Head of caudate nucleus (tissue), 42 donors: Measurements from ENCODE around the gene POLR2A.
"Not testable (repeated sequence)": the region's sequence is repeated elsewhere in the genome, so short reads cannot be mapped to it uniquely, and the experiment has no call there.

Experiments
- DNase-seq, 42 donors: peaks; one replicate each; pipeline versions ENCODE4 v3.0.0 to v3.0.0-alpha.2; 2020 to 2021; ENCODE audit warnings: mixed read lengths in 7 of 42
- intact Hi-C: fragments of 100-400 bp; cut with DNase I; formaldehyde crosslinking; loops from one replicate; pipeline ENCODE4 v1.15.0; 2022

Gene POLR2A

DNA sequence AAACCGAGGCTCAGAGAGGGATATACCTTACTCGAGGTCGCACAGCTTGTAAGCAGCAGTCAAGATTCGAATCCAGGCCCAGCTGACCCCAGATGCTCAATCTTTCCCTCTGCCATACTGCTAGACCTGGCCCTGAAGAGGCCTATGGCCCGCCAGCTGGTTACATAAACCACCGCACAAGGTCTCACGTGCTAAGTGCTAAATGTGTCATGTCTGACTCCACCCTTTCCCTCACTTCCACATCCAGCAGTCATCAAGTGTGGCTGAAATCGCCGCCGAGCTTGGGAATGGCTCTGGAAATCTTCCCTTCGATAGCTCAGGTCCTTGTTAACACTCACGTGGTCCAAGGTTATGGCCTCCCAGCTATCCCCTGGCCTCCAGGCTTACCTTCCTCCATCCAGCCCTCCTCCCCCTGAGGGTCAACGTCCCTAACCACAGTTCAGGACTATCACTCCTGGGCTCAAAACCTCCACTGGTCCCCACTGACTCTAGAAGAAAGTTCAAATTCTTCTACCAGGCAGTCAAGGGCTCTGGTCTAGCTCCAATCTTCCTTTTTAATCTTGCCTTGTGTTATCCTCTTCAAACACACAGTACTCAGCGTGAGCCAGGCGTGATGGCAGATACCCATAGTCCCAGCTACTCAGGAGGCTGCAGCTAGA lies 8.3 kb upstream of the POLR2A start:
- intact Hi-C loops = loop anchor here (5.0 kb wide), 2 partner anchors 39 to 124 kb away; partner anchors contain the start of genes FGF11, KCTD11 and TMEM102
- peak in 1 of 42 donors; percentile 44 for DNase-seq

DNA sequence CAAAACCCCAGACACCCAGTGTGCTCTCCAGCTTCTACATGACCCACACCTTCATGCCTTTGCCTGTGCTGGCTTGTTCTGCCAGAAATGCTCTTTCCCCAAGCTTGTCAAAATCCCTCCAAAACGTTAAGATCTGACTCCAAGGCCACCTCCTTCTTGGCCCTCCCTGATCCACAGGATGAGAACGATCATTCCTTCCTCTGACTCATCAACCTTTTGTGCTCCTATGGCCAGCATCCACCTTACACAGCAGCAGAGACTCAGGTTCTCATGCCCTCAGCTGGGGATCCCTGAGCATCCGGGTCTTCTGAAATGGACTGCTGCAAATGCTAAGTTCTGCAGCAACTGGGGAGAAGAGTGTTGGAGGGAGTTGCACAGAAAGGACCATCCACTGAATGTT lies 7.7 kb upstream of the POLR2A start:
- no peak for DNase-seq
- intact Hi-C loops = loop anchor here (5.0 kb wide), 2 partner anchors 39 to 124 kb away; partner anchors contain the start of genes FGF11, KCTD11 and TMEM102

GRCh38 chr17:7476951-7477350 lies 7.2 kb upstream of the POLR2A start:
- DNase-seq = no peak
- intact Hi-C loops = loop anchor here (5.0 kb wide), 2 partner anchors 40 to 125 kb away; partner anchors contain the start of genes FGF11, KCTD11 and TMEM102

- peak in 30 of 42 donors; percentile 5 to 62 (median 39) for DNase-seq
- intact Hi-C loops = loop anchor here (5.0 kb wide), 2 partner anchors 40 to 125 kb away; partner anchors contain the start of genes FGF11, KCTD11 and TMEM102
Measured at GRCh38 chr17:7477392-7478275, 6.5 kb upstream of the POLR2A start.

DNA sequence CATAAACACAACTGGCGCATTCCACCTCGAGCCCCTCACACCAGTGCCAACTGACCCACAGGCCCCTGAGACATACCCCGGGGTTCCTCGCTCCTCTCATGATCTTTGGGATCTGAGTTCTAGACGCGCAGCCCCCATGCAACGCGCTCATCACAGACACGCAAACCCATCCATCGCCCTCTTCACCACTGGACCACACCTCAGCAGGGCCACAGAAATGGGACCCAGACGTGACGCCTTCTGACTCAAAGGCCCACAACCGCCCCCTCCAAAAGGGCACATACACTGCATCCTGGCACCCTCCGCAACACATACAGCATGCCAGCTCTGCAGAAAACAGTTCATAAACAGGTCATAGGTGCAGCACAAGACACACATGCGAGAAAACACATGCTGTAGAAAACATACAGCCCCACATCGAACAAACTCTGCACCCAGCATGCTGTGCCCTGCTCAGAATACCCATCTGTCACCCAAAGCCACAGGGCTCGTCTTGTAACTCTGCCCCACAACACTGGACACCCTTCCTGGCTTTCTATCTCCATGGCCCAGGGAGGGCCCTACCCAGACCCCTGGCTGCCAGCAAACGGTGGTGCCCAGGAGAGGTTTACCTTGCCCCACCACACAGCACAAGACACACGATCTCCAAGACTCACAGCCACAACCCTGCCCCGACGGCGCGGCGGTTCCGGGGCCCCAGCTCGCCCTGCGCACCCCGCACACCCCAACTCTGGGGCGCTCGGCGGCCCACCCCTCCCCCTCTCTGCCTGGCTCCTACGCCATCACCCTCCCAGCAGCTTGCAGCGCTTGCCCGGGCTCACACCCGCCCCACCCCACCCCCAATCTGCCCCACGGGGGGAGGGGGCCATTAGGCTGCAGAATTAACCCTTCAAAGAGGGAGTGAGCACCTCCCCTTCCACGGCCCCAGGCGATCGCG lies 5.6 kb upstream of the POLR2A start:
- intact Hi-C loops = loop anchor here (5.0 kb wide), 2 partner anchors 41 to 126 kb away; partner anchors contain the start of genes FGF11, KCTD11 and TMEM102
- DNase-seq = peak; percentile 32 to 86 (median 69)

- intact Hi-C loops = loop anchor here (5.0 kb wide), 2 partner anchors 42 to 127 kb away; partner anchors contain the start of genes FGF11, KCTD11 and TMEM102
- DNase-seq = peak in 40 of 42 donors; percentile 33 to 85 (median 70)
Measured at GRCh38 chr17:7479213-7480088, 4.7 kb upstream of the POLR2A start, which contains the start of gene ZBTB4. Gene ZBTB4 (minus strand): TSS chr17:7479631. CDS start chr17:7466801, 12,830 bp downstream.

GRCh38 chr17:7480089-7480384 lies 4.1 kb upstream of the POLR2A start:
- no peak for DNase-seq
- intact Hi-C loops = no loop called here

- intact Hi-C loops, DNase-seq: not testable (repeated sequence)
Measured at GRCh38 chr17:7481275-7481674, 2.9 kb upstream of the POLR2A start, which contains the start of gene SLC35G6. Gene SLC35G6 (plus strand): TSS chr17:7481446. CDS start chr17:7481517, 71 bp downstream.

DNA sequence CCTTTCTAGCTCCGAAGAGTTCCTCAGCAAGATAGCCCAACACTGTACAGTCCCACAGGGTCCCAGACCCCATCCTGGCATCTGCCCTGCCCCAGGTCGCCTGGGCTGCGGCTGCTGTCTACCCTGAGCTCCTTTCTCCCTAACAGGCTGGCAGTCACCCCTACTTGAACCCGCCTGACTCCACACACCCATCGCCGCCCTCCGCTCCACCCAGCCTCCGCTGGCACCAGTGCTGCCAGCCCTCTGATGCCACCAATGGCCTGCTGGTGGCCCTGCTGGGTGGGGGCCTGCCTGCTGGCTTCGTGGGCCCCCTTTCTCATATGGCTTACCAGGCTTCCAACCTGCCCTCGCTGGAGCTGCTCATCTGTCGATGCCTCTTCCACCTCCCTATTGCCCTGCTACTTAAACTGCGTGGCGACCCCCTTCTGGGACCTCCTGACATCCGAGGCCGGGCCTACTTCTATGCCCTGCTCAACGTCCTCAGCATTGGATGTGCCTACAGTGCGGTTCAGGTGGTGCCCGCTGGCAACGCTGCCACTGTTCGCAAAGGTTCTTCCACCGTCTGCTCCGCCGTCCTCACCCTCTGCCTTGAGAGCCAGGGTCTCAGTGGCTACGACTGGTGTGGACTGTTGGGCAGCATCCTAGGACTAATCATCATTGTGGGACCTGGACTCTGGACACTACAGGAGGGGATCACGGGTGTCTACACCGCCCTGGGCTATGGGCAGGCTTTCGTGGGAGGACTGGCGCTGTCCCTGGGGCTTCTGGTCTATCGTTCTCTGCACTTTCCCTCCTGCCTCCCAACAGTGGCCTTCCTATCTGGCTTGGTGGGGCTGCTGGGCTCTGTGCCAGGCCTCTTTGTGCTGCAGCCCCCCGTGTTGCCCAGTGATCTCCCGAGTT lies 2.1 kb upstream of the POLR2A start:
- intact Hi-C loops, DNase-seq: not testable (repeated sequence)

DNA sequence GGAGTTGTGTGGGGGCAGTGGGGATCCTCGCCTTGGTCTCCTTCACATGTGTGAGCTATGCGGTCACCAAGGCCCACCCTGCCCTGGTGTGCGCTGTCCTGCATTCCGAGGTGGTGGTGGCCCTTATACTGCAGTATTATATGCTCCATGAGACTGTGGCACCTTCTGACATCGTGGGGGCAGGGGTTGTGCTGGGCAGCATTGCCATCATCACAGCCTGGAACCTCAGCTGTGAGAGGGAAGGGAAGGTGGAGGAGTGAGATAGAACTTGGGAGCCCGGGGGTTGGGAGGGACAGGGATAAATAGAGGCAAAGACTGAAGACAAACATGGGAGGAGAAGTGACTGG lies 1.5 kb upstream of the POLR2A start:
- DNase-seq, intact Hi-C loops: not testable (repeated sequence)

DNA sequence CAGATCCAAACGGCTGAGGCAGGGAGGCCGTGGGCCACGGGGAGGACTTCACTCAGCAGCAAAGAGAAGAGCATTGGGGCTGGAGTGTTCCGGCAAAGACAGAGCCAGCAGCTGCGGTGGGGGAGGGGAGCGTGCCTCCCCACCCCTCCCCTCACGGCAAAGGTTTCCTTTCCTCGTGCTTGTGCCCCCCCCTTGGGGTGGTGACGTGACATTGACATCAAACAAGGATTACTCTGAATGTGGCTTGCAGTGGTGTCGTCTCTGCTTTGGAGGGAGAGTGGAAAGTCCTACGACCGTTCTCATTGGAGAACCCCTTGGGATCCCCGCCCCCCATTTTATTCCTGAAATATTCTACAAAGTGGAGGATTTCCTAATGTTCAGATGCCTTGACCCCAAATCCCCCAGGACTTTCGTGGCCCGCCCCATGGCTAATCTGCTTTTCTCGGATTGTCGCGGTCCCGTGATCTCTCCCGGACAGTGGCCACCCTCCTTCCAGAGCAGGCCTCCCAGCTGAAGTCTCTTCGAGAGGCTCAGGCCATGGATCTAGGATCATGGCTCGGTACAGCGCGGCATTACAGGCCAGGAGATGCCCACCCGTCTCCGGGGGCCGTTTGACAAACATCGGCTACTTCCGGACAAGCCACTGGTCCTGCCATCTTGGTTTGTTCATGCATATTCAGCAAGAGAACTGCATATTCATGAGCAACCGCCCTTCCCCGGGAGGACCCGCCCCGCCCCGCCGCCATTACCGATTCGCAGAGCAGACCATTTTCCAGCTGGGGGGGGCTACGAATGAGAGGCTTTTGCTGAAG lies 705 bp upstream of the POLR2A start:
- intact Hi-C loops = no loop called here
- peak; percentile 85 to 98 (median 96) for DNase-seq

DNA sequence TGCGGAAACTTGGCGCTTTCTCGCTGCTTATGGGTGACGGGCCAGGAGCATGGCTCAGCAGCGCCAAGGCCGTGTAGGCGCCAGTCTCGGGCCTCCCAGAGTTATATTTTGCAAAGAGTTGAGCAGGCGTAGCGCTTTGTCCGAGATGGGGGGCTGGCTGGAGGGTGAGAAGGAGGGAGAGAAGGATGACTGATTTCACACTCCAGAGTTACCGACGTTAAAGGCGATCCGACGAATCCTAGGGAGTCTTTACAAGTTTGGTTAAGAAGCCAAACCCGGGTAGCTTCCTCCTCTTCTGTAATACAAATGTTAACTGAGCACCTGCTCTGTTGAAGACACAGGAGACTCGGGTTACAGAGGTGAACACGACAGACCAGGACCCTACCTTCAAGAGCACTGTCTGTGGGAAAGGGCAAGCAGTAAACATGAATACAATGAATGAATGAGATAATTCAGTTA lies 782 bp downstream of the POLR2A start:
- intact Hi-C loops = no loop called here
- DNase-seq = no peak

GRCh38 chr17:7486181-7486580 lies 2.0 kb downstream of the POLR2A start:
- no peak for DNase-seq
- intact Hi-C loops = no loop called here

DNA sequence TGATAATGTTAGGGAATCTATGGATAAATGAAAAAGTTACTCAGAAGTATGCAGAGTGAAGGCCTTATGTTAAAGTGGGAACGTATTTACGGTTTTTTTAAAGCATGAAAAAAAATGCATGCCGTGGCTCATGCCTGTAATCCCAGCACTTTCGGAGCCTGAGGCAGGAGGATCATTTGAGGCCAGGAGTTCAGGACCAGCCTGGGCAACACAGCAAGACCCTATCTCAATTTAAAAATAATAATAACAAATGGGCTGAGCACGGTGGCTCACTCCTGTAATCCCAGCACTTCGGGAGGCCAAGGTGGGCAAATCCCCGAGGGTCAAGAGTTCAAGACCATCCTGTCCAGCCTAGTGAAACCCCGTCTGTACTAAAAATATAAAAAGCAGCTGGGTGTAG lies 6.0 kb downstream of the POLR2A start:
- intact Hi-C loops = no loop called here
- no peak for DNase-seq

DNA sequence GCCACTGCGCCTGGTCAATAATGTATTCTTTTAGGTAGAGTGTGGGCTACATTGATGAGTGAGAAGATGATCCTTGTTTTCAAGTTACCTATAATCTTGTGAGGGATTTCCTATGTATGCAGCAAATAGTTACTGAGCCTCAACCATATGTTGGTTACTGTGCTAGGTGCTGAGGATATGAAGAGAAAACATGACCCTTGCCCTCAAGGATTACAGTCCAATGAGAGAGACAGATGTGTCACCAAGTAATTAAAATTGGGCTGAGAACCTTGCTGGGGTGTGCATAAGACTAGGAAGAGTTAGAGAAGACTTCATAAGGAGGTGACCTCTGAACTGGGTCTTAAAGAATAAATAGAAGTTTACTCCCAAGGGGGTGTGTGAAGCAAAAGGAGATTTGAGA lies 7.4 kb downstream of the POLR2A start:
- DNase-seq = no peak
- intact Hi-C loops = no loop called here

DNA sequence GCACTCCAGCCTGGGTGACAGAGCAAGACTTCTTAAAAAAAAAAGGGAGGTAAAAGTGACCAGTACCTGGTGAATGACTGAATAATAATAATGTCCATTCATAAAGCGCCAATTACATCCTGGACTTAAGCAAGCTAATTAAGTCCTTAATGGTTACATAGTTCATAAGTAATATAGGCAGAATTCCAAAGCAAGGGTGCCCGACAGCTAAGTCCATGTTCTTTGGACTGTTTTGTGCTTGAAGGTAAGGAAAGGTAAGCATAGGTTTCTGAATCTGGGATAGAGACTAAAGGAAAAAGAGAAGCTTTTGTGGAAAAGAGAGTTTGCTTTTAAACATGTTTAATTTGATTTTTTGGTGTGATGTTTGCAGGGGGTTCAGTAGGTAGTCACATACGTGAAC lies 9.8 kb downstream of the POLR2A start:
- intact Hi-C loops = no loop called here
- no peak for DNase-seq
